ENCODE measurements around the gene SEPSECS.

Gene SEPSECS

DNA sequence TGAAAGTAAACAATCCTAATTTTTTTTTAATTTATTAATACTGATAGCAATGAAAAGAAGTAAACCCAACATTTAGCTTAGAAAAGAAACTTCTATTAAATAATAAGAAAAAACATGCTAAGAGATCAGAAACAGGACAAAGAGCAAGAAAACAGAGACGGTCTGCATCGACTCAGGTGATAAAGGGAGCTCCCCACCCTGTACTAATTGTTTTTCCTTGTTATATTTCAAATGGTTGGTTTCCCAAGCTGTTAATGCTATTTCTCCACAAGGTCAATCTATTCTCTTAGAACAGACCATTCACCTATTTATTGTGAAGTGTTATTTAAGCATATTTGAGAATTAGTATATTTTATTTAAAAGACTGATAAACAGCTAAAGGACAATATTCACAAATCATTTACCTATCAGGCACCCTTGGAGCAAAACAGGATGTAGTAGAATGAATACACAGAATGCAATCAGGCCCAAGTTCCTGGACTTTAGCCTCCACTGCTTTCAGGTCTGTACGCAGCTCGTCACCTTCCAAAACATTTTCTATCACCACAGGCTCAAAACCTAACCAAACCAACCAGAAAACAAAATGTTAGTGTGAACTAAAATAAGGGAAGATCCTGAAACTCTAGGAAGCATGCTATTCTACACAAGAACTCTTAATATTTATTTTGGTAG is 5.5 kb downstream of the SEPSECS start:
- Histone ChIP-seq H3K4me1 (ENCODE audit: control insufficient read depth, insufficient read depth, low read length) (no peaks in the 10 kb centered on the region), H3K9ac (ENCODE audit: low read length) (peak overlapping the region; percentile 30), H3K36me3 (ENCODE audit: control insufficient read depth, insufficient read depth, low read length) (no peaks in the 10 kb centered on the region), H3K4me3 (ENCODE audit: low read length) (no peak overlapping the region), H3K27me3 (ENCODE audit: control insufficient read depth, insufficient read depth, low read length) (no peaks in the 10 kb centered on the region), H3K9me3 (ENCODE audit: control insufficient read depth, low read length) (no peaks in the 10 kb centered on the region)

DNA sequence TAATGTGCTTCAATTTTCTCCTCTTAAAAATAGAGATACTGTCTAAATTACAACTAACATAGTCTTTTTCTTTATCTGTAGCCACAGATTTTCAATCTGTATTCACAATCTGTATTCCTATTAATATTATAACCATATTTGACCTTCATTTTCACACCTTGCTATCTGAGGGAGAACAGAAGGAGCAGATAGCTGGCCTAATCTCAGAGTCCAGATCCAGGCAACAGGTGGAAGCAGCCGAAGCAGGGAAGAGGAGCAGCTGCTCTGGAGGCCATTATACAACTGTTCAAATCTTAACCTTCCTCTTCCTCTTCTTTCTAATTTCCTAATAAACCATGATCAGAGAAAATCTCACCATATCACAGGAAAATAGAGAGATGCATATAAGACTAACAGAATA is 14.2 kb downstream of the SEPSECS start:
- no peaks in the 10 kb centered on the region for H3K4me1 ChIP-seq (ENCODE audit: control insufficient read depth, insufficient read depth, low read length)
- no peak overlapping the region for H3K4me3 ChIP-seq (ENCODE audit: low read length)
- H3K9me3 ChIP-seq (ENCODE audit: control insufficient read depth, low read length): no peaks in the 10 kb centered on the region
- no peaks in the 10 kb centered on the region for H3K36me3 ChIP-seq (ENCODE audit: control insufficient read depth, insufficient read depth, low read length)
- no peak overlapping the region for H3K9ac ChIP-seq (ENCODE audit: low read length)
- H3K27me3 ChIP-seq (ENCODE audit: control insufficient read depth, insufficient read depth, low read length): no peaks in the 10 kb centered on the region

DNA sequence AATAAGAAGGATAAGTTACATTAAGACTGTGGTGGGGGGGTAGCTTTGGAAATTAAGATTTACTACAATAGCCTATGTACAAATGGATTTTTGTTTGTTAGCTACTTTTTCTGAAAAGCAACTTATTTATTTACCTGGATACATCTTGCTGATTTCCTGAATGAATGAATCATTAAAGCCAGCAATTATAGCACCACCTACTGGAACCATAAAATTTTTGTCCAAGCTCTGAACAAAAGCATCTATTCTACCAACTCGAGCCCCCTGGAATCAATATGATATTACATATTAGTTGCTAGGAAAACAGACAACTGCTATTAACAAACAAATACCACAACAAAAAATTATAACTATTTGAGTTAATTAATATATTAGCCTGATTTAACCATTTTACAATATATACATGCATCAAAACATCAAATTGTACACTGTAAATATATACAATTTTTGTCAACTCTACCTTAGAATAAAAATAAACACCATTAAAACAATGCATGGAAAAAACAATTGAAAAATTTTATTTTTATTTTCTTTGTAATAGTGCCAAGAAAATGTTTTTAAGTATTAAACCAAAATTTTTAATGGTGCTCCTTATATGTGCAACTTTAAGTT is 15.3 kb downstream of the SEPSECS start:
- H3K36me3 ChIP-seq (ENCODE audit: control insufficient read depth, insufficient read depth, low read length): no peaks in the 10 kb centered on the region
- H3K9ac ChIP-seq (ENCODE audit: low read length): no peak overlapping the region
- no peaks in the 10 kb centered on the region for H3K4me1 ChIP-seq (ENCODE audit: control insufficient read depth, insufficient read depth, low read length)
- no peaks in the 10 kb centered on the region for H3K27me3 ChIP-seq (ENCODE audit: control insufficient read depth, insufficient read depth, low read length)
- no peak overlapping the region for H3K4me3 ChIP-seq (ENCODE audit: low read length)
- no peaks in the 10 kb centered on the region for H3K9me3 ChIP-seq (ENCODE audit: control insufficient read depth, low read length)

DNA sequence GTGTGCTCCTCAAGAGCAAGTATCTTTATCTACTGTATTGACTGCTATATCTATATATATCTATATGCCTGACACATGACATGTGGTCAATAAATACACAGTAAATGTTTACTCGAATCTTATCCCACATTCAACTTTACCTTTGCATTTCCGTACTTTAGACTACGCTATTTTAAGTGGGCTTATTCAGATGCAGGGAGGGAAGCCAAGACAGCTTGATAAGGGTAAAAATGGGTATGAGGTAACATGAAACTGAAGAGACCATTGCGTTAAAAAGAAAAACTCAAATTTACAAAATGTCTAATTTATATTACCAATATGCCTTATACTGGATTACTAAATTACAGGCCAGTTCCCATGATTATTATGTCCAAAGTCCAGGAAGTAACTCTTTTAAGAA is 17.8 kb downstream of the SEPSECS start:
- Histone ChIP-seq H3K36me3 (ENCODE audit: control insufficient read depth, insufficient read depth, low read length) (no peaks in the 10 kb centered on the region), H3K9me3 (ENCODE audit: control insufficient read depth, low read length) (no peaks in the 10 kb centered on the region), H3K4me1 (ENCODE audit: control insufficient read depth, insufficient read depth, low read length) (no peaks in the 10 kb centered on the region), H3K4me3 (ENCODE audit: low read length) (no peak overlapping the region), H3K27me3 (ENCODE audit: control insufficient read depth, insufficient read depth, low read length) (no peaks in the 10 kb centered on the region), H3K9ac (ENCODE audit: low read length) (no peak overlapping the region)

DNA sequence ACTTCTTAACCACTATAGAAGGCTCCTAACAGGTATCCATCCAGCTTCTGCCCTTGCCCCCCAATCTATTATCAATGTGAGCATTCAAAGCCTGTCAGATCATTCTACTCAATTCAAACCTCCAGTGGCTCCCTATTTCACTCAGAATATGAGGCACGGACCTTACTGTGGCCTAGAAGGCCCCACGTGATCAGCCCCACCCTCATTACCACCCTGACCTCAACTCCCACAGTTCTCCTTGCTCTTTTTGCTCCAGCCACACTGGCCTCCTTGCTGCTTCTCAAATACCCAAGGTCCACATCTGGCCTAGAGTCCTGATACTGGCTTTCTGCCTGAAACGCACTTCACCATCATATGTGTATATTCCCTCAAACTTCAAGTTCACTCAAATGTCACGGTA is 18.7 kb downstream of the SEPSECS start:
- H3K4me1 ChIP-seq (ENCODE audit: control insufficient read depth, insufficient read depth, low read length): no peaks in the 10 kb centered on the region
- H3K9ac ChIP-seq (ENCODE audit: low read length): no peak overlapping the region
- no peak overlapping the region for H3K4me3 ChIP-seq (ENCODE audit: low read length)
- H3K9me3 ChIP-seq (ENCODE audit: control insufficient read depth, low read length): no peaks in the 10 kb centered on the region
- H3K27me3 ChIP-seq (ENCODE audit: control insufficient read depth, insufficient read depth, low read length): no peaks in the 10 kb centered on the region
- H3K36me3 ChIP-seq (ENCODE audit: control insufficient read depth, insufficient read depth, low read length): no peaks in the 10 kb centered on the region

DNA sequence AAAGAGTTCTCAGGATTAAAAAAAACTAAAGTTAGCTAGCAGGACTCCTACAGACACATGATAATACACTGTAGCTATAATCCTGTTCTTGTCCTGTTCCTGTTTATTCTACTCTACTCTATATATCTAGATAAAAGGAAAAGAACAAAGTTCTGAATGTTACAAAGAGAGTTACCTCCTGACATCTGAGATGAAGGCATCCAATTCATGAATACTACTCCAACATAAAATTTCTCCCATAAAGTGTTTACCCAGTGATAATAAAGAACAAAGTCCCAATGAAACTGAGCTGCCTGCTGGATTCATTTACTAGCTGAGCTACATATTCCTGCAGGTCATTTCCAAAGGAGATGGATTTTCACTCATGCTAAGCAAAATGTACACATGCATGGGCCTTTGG is 27.1 kb downstream of the SEPSECS start:
- H3K4me3 ChIP-seq (ENCODE audit: low read length): no peak overlapping the region
- no peaks in the 10 kb centered on the region for H3K36me3 ChIP-seq (ENCODE audit: control insufficient read depth, insufficient read depth, low read length)
- H3K9ac ChIP-seq (ENCODE audit: low read length): no peak overlapping the region
- H3K9me3 ChIP-seq (ENCODE audit: control insufficient read depth, low read length): no peaks in the 10 kb centered on the region
- H3K27me3 ChIP-seq (ENCODE audit: control insufficient read depth, insufficient read depth, low read length): no peaks in the 10 kb centered on the region
- peaks cover 4% of the 10 kb centered on the region for H3K4me1 ChIP-seq (ENCODE audit: control insufficient read depth, insufficient read depth, low read length)

DNA sequence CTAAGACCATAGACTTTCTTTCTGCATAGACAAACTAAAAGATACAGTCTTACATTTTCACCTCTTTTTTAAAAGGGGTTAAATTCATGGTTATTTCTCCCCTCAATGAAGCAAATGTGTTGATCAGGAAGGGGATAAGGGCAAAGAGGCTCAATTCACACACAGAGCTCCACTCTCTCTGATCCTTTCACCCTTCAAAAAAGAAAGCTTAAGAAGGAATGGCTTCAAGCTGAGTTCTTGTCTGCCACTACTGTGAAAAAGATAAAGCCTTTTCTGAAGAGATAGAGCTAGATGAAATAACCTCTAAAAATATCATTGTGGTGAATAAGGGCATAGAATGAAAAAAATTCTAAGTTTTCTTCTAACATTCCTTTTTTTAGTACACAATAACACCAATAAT is 28.3 kb downstream of the SEPSECS start:
- Histone ChIP-seq H3K9me3 (ENCODE audit: control insufficient read depth, low read length) (no peaks in the 10 kb centered on the region), H3K4me3 (ENCODE audit: low read length) (no peak overlapping the region), H3K27me3 (ENCODE audit: control insufficient read depth, insufficient read depth, low read length) (no peaks in the 10 kb centered on the region), H3K4me1 (ENCODE audit: control insufficient read depth, insufficient read depth, low read length) (peaks cover 4% of the 10 kb centered on the region), H3K36me3 (ENCODE audit: control insufficient read depth, insufficient read depth, low read length) (no peaks in the 10 kb centered on the region), H3K9ac (ENCODE audit: low read length) (no peak overlapping the region)

DNA sequence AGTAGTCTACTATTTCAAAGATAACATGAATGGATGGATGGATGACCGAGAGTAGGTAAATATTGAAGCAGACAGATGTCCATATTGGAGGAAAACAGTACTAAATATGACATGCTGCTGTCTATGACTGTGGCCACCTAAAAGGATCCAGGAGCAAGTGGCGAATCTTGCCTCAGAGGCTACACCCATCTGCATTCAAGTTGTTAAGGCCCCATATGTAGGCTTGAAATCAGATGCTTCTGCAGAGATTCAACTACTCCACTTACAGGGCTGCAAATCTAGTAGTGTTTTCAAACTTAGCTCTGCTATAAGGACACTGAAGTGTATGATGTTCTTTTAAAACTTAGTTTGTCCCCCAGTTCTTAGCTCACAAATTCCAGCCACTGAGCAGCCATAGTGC is 28.9 kb downstream of the SEPSECS start:
- H3K4me3 ChIP-seq (ENCODE audit: low read length): no peak overlapping the region
- no peaks in the 10 kb centered on the region for H3K9me3 ChIP-seq (ENCODE audit: control insufficient read depth, low read length)
- H3K27me3 ChIP-seq (ENCODE audit: control insufficient read depth, insufficient read depth, low read length): no peaks in the 10 kb centered on the region
- no peaks in the 10 kb centered on the region for H3K36me3 ChIP-seq (ENCODE audit: control insufficient read depth, insufficient read depth, low read length)
- H3K4me1 ChIP-seq (ENCODE audit: control insufficient read depth, insufficient read depth, low read length): peaks cover 4% of the 10 kb centered on the region
- no peak overlapping the region for H3K9ac ChIP-seq (ENCODE audit: low read length)

DNA sequence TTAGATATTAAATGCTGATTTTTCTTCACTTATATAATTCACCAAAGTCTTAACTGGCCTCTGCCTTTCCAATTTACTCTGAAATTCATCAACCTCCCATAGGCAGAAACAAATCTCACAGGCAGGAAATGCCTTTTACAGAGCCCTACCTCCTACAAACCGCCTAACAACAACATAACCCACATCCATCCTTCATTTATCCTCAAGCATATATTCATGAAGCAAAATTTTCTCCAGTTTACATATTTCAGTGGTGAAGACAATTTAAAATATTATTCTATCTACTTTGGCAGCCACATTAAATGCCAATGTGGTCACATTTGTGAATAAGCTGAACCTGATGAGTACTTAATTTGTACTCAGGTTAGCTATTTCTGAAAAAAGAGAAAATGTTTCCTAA is 30.3 kb downstream of the SEPSECS start:
- Histone ChIP-seq H3K9ac (ENCODE audit: low read length) (no peak overlapping the region), H3K9me3 (ENCODE audit: control insufficient read depth, low read length) (no peaks in the 10 kb centered on the region), H3K36me3 (ENCODE audit: control insufficient read depth, insufficient read depth, low read length) (no peaks in the 10 kb centered on the region), H3K4me3 (ENCODE audit: low read length) (no peak overlapping the region), H3K27me3 (ENCODE audit: control insufficient read depth, insufficient read depth, low read length) (no peaks in the 10 kb centered on the region), H3K4me1 (ENCODE audit: control insufficient read depth, insufficient read depth, low read length) (peaks cover 4% of the 10 kb centered on the region)

DNA sequence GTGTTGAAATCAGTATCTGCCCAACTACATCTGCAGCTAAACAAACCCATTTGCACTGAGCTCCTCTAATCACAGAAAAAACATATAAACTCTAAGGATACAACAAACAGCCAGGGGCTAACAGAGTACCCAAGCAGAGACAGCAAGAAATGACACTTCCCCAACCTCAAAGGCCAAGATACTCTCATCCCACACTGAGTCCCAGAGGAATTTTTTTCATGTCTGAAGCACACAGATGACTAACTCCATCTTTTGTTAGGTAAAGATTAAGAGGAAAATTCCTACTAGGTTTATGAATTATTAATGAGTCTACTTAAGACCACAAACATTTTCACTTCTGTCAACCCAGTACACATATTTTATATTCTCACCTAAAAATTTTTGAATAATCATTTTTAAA is 31.6 kb downstream of the SEPSECS start:
- Histone ChIP-seq H3K4me3 (ENCODE audit: low read length) (no peak overlapping the region), H3K4me1 (ENCODE audit: control insufficient read depth, insufficient read depth, low read length) (peaks cover 4% of the 10 kb centered on the region), H3K36me3 (ENCODE audit: control insufficient read depth, insufficient read depth, low read length) (no peaks in the 10 kb centered on the region), H3K27me3 (ENCODE audit: control insufficient read depth, insufficient read depth, low read length) (no peaks in the 10 kb centered on the region), H3K9me3 (ENCODE audit: control insufficient read depth, low read length) (no peaks in the 10 kb centered on the region), H3K9ac (ENCODE audit: low read length) (no peak overlapping the region)

DNA sequence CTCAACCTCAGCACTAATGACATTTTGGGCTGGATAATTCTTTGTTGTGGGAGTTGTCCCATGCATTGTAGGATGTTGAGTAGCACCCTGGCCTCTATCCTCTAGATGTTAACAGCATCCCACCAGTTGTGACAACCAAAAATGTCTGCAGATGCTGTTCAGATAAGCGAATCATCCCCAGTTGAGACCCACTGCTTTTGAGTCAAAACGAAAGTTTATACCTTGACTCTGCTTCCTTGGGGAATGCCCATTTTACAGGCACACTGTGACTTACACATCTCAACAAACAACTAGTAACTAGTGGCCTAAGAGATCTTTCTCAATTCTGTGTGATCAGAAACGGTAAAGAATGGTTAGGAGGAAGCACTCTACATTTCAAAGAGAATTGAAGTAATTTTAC is 37.0 kb downstream of the SEPSECS start:
- H3K4me1 ChIP-seq (ENCODE audit: control insufficient read depth, insufficient read depth, low read length): no peaks in the 10 kb centered on the region
- H3K9me3 ChIP-seq (ENCODE audit: control insufficient read depth, low read length): no peaks in the 10 kb centered on the region
- H3K36me3 ChIP-seq (ENCODE audit: control insufficient read depth, insufficient read depth, low read length): no peaks in the 10 kb centered on the region
- H3K4me3 ChIP-seq (ENCODE audit: low read length): no peak overlapping the region
- H3K9ac ChIP-seq (ENCODE audit: low read length): no peak overlapping the region
- no peaks in the 10 kb centered on the region for H3K27me3 ChIP-seq (ENCODE audit: control insufficient read depth, insufficient read depth, low read length)

DNA sequence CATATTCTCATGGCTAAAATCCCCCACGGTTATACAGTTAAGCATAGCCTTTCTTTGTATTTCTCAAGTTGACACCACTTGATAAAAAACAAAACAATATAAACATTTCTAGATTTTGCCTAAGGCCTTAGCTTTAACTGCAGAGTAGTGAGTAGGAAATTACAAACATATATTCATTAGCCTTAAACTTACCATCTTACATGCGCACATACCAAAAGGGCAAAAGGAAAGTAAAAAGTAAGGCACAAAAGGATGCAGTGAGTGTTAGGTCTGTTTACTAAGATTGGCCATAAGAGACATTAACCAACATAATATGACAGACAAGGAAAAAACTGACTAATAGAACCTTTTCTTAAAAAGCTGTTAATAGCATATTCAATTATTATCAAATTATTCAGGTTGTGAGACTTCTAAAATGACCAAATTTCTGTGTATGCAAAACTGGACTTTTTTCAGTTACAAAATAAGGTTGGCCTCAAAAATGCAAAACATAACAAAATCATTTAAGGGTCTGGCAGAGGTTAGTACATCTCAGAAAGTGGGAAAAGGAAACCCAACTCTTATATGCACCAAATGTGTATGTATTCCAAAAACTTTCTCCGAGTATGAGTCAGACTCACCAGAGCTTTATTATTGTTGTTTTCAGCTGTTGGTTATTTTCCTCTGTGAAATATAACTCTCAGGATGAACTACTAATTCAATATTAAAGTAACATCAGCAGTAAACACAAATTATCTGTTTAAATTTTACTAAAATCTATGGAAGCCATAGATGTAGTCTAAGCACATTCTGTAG is 39.9 kb downstream of the SEPSECS start:
- no peaks in the 10 kb centered on the region for H3K4me1 ChIP-seq (ENCODE audit: control insufficient read depth, insufficient read depth, low read length)
- H3K9ac ChIP-seq (ENCODE audit: low read length): no peak overlapping the region
- no peaks in the 10 kb centered on the region for H3K9me3 ChIP-seq (ENCODE audit: control insufficient read depth, low read length)
- H3K36me3 ChIP-seq (ENCODE audit: control insufficient read depth, insufficient read depth, low read length): no peaks in the 10 kb centered on the region
- no peaks in the 10 kb centered on the region for H3K27me3 ChIP-seq (ENCODE audit: control insufficient read depth, insufficient read depth, low read length)
- no peak overlapping the region for H3K4me3 ChIP-seq (ENCODE audit: low read length)

Data from mucosa of stomach (tissue), 1 donor.